Sigmoid colon (tissue), 7 donors: Measurements from ENCODE around the gene TUBB1. TPM values are rescaled to one million over a fixed set of nuclear protein-coding genes. Genes with fewer than 3 reads are reported as not detected.
"Not testable (repeated sequence)": the region's sequence is repeated elsewhere in the genome, so short reads cannot be mapped to it uniquely, and the experiment has no call there.

Source experiments
- DNase-seq: peaks from one replicate; pipeline ENCODE4 v3.0.0-alpha.2; 2019
- H3K27ac ChIP-seq, 4 donors: fragments of 200-600 bp; sonication (generic); one replicate each; pipeline ENCODE4 v1.5.1; 2016 to 2019; ENCODE audit warnings: mild to moderate bottlenecking in 1 of 4
- H3K27me3 ChIP-seq, 3 donors: fragments of 200-600 bp; sonication (generic); one replicate each; pipeline ENCODE4 v1.5.1; 2019; ENCODE audit warnings: mild to moderate bottlenecking in 1 of 3
- H3K36me3 ChIP-seq, 4 donors: fragments of 200-600 bp; sonication (generic); one replicate each; pipeline ENCODE4 v1.5.1; 2016 to 2019
- H3K4me1 ChIP-seq, 4 donors: fragments of 200-600 bp; sonication (generic); one replicate each; pipeline ENCODE4 v1.5.1; 2017 to 2019
- H3K4me3 ChIP-seq, 4 donors: fragments of 200-600 bp; sonication (generic); one replicate each; pipeline ENCODE4 v1.5.1; 2017 to 2019; ENCODE audit warnings: mild to moderate bottlenecking in 2 of 4, moderate library complexity in 1 of 4
- H3K9me3 ChIP-seq, 4 donors: fragments of 200-600 bp in 3 of 4; sonication (generic) in 3 of 4; one replicate each; pipeline versions ENCODE4 v1.5.1 to v1.6.1; 2013 to 2019
- EP300 ChIP-seq, 4 donors: sonication (generic); formaldehyde crosslinking; IDR thresholded peaks; one replicate each; pipeline ENCODE4 v1.6.1; 2017; ENCODE audit warnings: antibody characterized with exemption in 4 of 4
- POLR2A ChIP-seq, 2 donors: fragments of 450-650 bp; IDR thresholded peaks; one replicate each; pipeline ENCODE4 v1.6.1; 2016; ENCODE audit warnings: antibody characterized with exemption in 2 of 2, mild to moderate bottlenecking in 2 of 2, moderate library complexity in 2 of 2
- POLR2AphosphoS5 ChIP-seq, 4 donors: sonication (generic); formaldehyde crosslinking; IDR thresholded peaks; one replicate each; pipeline ENCODE4 v1.6.1; 2017; ENCODE audit warnings: antibody characterized with exemption in 4 of 4
- whole genome bisulfite sequencing, 2 donors: extraction: QIAGEN DNeasy Blood & Tissue Kit; methylation state at CpG; one replicate each; pipeline ENCODE4 v1.1.7; 2013; 5-methylcytosine and 5-hydroxymethylcytosine counted together
- intact Hi-C: fragments of 100-400 bp; cut with DNase I; formaldehyde crosslinking; loops from one replicate; pipeline ENCODE4 v1.15.1; 2023
- polyA plus RNA-seq, 3 donors: library from polyadenylated mRNA; stranded (reverse); fragments of 200-250 nt; gene quantifications; one replicate each; pipeline ENCODE4 v1.2.3, GENCODE V29; 2013
- total RNA-seq, 4 donors: library from RNA; depleted of rRNA; stranded (reverse); fragments of >200 nt; gene quantifications; one replicate each; pipeline ENCODE4 v1.1.0, GENCODE V29; 2016
- TF ChIP-seq, protein P1 (sequence below), 4 experiments: fragments of 450-650 bp in 3 of 4; fragments of 200-600 bp in 1 of 4; IDR thresholded peaks; one replicate each; pipeline ENCODE4 v1.5.1; 2016 to 2019; ENCODE audit warnings: antibody characterized with exemption in 4 of 4, mild to moderate bottlenecking in 3 of 4, moderate library complexity in 2 of 4
- donor health status: healthy with polysubstance abuse.
- donor health status: Bipolar disorder and iron deficiency.
- donor health status: healthy.

The TUBB1 gene
- total and polyA plus RNA-seq, 7 donors: 0.03 to 0.60 (median 0.15) TPM; not detected in 3

DNA sequence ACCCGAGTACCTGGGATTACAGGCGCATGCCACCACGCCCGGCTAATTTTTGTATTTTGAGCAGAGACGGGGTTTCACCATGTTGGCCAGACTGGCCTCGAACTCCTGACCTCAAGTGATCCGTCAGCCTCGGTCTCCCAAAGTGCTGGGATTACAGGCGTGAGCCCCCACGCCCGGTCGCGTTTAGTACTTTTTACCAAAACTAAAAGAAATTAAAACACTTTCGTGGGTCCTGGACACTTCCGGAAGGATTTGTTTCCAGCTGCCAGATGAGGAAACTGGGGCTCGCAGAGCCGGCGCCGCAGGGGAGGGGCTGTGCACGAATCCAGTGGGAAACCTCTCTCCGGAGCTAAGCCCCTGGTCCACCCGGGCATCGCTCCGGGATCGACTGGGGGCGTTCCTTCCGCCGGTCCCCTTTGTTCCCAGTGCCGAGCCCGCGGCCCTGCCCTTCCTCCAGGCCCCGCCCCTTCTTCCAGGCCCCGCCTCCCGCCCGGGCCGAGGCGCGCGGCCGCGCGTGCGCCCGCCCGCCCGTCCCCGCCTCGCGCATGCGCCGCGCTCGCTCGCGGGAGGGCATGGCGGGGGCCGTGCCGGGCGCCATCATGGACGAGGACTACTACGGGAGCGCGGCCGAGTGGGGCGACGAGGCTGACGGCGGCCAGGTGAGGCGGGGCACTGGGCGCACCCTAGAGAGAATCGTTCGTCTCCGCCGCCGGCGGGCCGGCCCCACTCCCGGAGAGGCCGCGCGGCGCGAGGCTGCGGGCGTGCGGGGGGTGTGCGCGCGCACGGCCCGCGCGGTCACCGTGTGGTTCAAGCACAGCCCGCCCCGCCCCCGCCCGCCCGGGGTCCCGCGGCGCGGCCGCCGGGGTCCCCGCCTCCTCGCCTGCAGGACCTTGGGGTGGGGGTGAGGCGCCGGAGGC, 38.3 kb upstream of the TUBB1 start, which contains the start of gene NELFCD:
Gene NELFCD, plus strand, starts transcription at position 546 of the 917 bp plus-strand sequence. Its CDS starts 54 bp downstream, at position 600.
- H3K9me3 ChIP-seq: peaks cover 0 to under 1% (median 0%) of the 10 kb centered on the region in 4 donors
- 1 to 5% methylated on average over 109 of the region's 109 CpGs for WGBS, 2 donors
- H3K4me1 ChIP-seq: peaks cover 0 to 38% (median 32%) of the 10 kb centered on the region in 4 donors
- peak within 1 kb of the TSS; percentile 80 to 88 (median 82) for H3K27ac ChIP-seq
- TF ChIP-seq, protein P1, sequence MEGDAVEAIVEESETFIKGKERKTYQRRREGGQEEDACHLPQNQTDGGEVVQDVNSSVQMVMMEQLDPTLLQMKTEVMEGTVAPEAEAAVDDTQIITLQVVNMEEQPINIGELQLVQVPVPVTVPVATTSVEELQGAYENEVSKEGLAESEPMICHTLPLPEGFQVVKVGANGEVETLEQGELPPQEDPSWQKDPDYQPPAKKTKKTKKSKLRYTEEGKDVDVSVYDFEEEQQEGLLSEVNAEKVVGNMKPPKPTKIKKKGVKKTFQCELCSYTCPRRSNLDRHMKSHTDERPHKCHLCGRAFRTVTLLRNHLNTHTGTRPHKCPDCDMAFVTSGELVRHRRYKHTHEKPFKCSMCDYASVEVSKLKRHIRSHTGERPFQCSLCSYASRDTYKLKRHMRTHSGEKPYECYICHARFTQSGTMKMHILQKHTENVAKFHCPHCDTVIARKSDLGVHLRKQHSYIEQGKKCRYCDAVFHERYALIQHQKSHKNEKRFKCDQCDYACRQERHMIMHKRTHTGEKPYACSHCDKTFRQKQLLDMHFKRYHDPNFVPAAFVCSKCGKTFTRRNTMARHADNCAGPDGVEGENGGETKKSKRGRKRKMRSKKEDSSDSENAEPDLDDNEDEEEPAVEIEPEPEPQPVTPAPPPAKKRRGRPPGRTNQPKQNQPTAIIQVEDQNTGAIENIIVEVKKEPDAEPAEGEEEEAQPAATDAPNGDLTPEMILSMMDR (IDR thresholded peaks at IDR 0.05): no peak
- peak; percentile 62 to 84 (median 74) for TF ChIP-seq POLR2AphosphoS5 (IDR thresholded peaks at IDR 0.05)
- TF ChIP-seq POLR2A (IDR thresholded peaks at IDR 0.05): peak in 1 of 2 donors; percentile 13
- DNase-seq: peak; percentile 92
- H3K36me3 ChIP-seq: peaks cover 0 to 1% (median 0%) of the 10 kb centered on the region in 4 donors
- intact Hi-C loops: loop anchor here (2.0 to 5.0 kb wide), 3 partner anchors 51 to 90 kb away; partner anchors contain the start of gene ATP5F1E
- peak within 1 kb of the TSS; percentile 50 to 91 (median 79) for H3K4me3 ChIP-seq
- no peaks in the 10 kb centered on the region for H3K27me3 ChIP-seq

DNA sequence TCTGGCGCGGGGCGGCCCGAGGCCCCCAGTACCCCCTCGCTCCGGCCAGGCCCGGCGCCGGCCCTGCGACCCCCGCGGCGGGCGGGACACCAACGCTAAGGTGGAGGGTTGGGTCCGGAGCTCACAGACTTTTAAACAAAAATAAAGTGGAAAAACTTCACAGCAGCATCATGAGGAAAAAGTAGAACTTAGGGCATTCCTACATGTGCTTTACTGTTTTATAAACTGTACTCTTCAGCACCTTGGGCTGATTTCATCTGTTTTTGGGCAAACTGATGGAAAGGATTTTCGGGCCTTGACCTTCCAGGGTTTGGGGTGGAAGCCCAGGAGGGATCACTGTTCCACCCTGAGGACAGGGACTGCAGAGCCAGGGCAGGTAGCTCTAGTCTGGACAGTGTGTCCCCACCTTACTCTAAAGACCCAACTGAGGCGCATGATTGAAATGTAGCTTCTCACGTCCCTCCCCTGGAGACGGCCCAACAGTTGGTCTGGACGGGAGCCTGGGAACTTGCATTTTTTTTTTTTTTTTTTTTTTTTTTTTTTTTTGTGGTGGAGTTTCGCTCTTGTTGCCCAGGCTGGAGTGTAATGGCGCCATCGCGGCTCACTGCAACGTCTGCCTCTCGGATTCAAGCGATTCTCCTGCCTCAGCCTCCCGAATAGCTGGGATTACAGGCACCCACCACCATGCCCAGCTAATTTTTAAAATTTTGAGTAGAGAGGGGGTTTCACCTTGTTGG, 37.4 kb upstream of the TUBB1 start:
- no peak for DNase-seq
- no peaks in the 10 kb centered on the region for H3K27me3 ChIP-seq
- H3K27ac ChIP-seq: peak overlapping the region; percentile 80 to 88 (median 82)
- H3K36me3 ChIP-seq: peaks cover 0 to 10% (median 6%) of the 10 kb centered on the region in 4 donors
- peaks cover 0 to 38% (median 32%) of the 10 kb centered on the region in 4 donors for H3K4me1 ChIP-seq
- peak overlapping the region; percentile 50 to 91 (median 79) for H3K4me3 ChIP-seq
- TF ChIP-seq POLR2AphosphoS5 (IDR thresholded peaks at IDR 0.05) (no peak), EP300 (IDR thresholded peaks at IDR 0.05) (no peak), POLR2A (IDR thresholded peaks at IDR 0.05) (no peak)
- TF ChIP-seq, protein P1 (IDR thresholded peaks at IDR 0.05): no peak
- H3K9me3 ChIP-seq: no peaks in the 10 kb centered on the region
- 18 to 20% methylated on average over 29 of the region's 29 CpGs for WGBS, 2 donors
- intact Hi-C loops: loop anchor here (2.0 to 5.0 kb wide), 4 partner anchors 19 to 91 kb away; partner anchors contain the start of gene ATP5F1E

DNA sequence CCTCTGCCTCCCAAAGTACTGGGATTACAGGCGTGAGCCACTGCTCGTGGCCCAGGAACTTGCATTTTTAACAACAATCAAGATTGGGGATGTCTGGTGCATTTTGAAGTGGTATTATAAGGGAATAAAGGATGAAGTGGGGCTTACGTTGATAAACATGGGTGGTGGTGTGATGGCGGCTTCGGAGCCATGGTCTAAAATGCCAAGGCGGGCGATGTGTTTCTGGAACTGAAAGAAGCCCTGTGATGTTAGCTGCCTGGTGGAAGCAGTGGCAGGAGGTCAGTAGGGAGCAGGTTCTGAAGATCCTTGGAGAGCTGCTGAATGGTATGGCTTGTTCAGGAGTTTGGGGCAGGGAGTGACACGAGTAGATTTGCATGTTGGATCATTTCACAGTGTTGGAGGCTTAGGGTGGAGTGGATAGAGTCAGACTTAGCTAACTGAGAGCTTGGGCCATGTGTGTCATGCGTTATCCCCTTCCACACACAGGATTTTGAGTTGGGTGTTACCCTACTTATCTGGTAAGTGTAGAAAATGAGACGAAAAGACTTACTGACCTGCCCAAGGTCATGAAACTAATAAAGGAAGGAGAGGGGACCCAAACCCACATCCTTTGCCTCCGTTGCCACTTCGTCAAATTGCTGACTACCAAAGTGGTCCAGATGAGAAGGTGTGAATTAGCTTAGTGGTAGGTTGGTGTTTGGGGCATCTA, 36.7 kb upstream of the TUBB1 start:
- Histone ChIP-seq H3K27me3 (no peaks in the 10 kb centered on the region), H3K4me1 (peaks cover 0 to 38% (median 32%) of the 10 kb centered on the region in 4 donors), H3K27ac (peak overlapping the region in 2 of 4 donors; percentile 12 to 81), H3K4me3 (peak overlapping the region in 2 of 4 donors; percentile 76 to 91), H3K9me3 (no peaks in the 10 kb centered on the region), H3K36me3 (peaks cover 2 to 17% (median 13%) of the 10 kb centered on the region in 4 donors)
- peak; percentile 7 for DNase-seq
- intact Hi-C loops: loop anchor here (2.0 to 5.0 kb wide), 2 partner anchors 20 to 50 kb away; partner anchors contain the start of gene ATP5F1E
- no peak for TF ChIP-seq POLR2A (IDR thresholded peaks at IDR 0.05)
- no peak for TF ChIP-seq EP300 (IDR thresholded peaks at IDR 0.05)
- no peak for TF ChIP-seq POLR2AphosphoS5 (IDR thresholded peaks at IDR 0.05)
- TF ChIP-seq, protein P1 (IDR thresholded peaks at IDR 0.05): no peak
- WGBS, 2 donors: 86% methylated on average over 12 of the region's 12 CpGs

DNA sequence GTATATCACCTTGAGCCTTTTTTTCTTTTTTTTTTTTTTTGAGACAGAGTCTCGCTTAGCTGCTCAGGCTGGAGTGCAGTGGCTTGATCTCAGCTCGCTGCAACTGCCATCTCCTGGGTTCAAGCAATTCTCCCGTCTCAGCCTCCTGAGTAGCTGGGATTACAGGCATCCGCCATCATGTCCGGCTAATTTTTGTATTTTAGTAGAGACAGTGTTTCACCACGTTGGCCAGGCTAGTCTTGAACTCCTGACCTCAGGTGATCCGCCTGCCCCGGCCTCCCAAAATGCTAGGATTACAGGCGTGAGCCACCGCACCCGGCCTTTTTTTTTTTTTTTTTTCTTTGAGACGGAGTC, 36.1 kb upstream of the TUBB1 start:
- H3K27ac ChIP-seq, H3K27me3 ChIP-seq, H3K9me3 ChIP-seq, H3K4me3 ChIP-seq: not testable (repeated sequence)
- Histone ChIP-seq H3K4me1 (peaks cover 0 to 38% (median 32%) of the 10 kb centered on the region in 4 donors), H3K36me3 (peaks cover 6 to 23% (median 18%) of the 10 kb centered on the region in 4 donors)
- peak; percentile 15 for DNase-seq
- intact Hi-C loops: loop anchor here (2.0 to 5.0 kb wide), 2 partner anchors 20 to 49 kb away; partner anchors contain the start of gene ATP5F1E
- WGBS, 2 donors: 92% methylated on average over 12 of the region's 12 CpGs
